Tongue (tissue), 2 donors: ENCODE measurements around the gene GRAP2. TPM values are rescaled to one million over a fixed set of nuclear protein-coding genes. Genes with fewer than 3 reads are reported as not detected.
"Not testable (repeated sequence)": the region's sequence is repeated elsewhere in the genome, so short reads cannot be mapped to it uniquely, and the experiment has no call there.

ENCODE experiments used
- DNase-seq: peaks from one replicate; pipeline ENCODE4 v3.0.0-alpha.2; 2015
- total RNA-seq: library from RNA; depleted of rRNA; stranded (reverse); fragments of >200 nt; gene quantifications from one replicate; pipeline ENCODE4 v1.2.3, GENCODE V29; 2014

The GRAP2 gene
- 2.8 TPM for total RNA-seq

GRCh38 chr22:39900306-39901227 lies at the start of gene GRAP2:
TSS of gene GRAP2 (plus strand) at chr22:39901084. CDS start at chr22:39947107, 46,023 bp downstream.
- DNase-seq: no peak

- DNase-seq: no peak
Observed at GRCh38 chr22:39851606-39852315, 49.1 kb upstream of the GRAP2 start.

GRCh38 chr22:39852799-39853198 lies 48.1 kb upstream of the GRAP2 start:
- no peak for DNase-seq

GRCh38 chr22:39856588-39856987 lies 44.3 kb upstream of the GRAP2 start:
- no peak for DNase-seq

- DNase-seq: no peak
Observed at GRCh38 chr22:39859903-39860588, 40.8 kb upstream of the GRAP2 start.

- DNase-seq: no peak
Observed at GRCh38 chr22:39868741-39869140, 32.1 kb upstream of the GRAP2 start.

GRCh38 chr22:39869797-39870196 lies 31.1 kb upstream of the GRAP2 start:
- DNase-seq: not testable (repeated sequence)

- DNase-seq: no peak
Observed at GRCh38 chr22:39871008-39871798, 29.7 kb upstream of the GRAP2 start.

GRCh38 chr22:39872548-39872947 lies 28.3 kb upstream of the GRAP2 start:
- no peak for DNase-seq

- no peak for DNase-seq
Observed at GRCh38 chr22:39873965-39874364, 26.9 kb upstream of the GRAP2 start.

GRCh38 chr22:39875176-39875885 lies 25.6 kb upstream of the GRAP2 start:
- DNase-seq: not testable (repeated sequence)

GRCh38 chr22:39877079-39877845 lies 23.6 kb upstream of the GRAP2 start:
- DNase-seq: no peak

- DNase-seq: no peak
Observed at GRCh38 chr22:39880722-39881121, 20.2 kb upstream of the GRAP2 start.

- DNase-seq: no peak
Observed at GRCh38 chr22:39883057-39883456, 17.8 kb upstream of the GRAP2 start.

GRCh38 chr22:39889924-39890323 lies 11.0 kb upstream of the GRAP2 start:
- not testable (repeated sequence) for DNase-seq

- no peak for DNase-seq
Observed at GRCh38 chr22:39893526-39893925, 7.4 kb upstream of the GRAP2 start, which contains the start of gene ENTHD1. TSS of gene ENTHD1 (minus strand) at chr22:39893760. CDS start at chr22:39887748, 6,012 bp downstream.

GRCh38 chr22:39894554-39895092 lies 6.3 kb upstream of the GRAP2 start:
- no peak for DNase-seq

- DNase-seq: no peak
Observed at GRCh38 chr22:39895682-39896081, 5.2 kb upstream of the GRAP2 start.

- no peak for DNase-seq
Observed at GRCh38 chr22:39896313-39896996, 4.4 kb upstream of the GRAP2 start.
